ENCODE results near the gene FAM43A. TPM values are rescaled to one million over a fixed set of nuclear protein-coding genes. Genes with fewer than 3 reads are reported as not detected.

FAM43A gene
- total and polyA plus RNA-seq, 2 of the 8 experiments (the other 6 are each of a cell fraction or from before 2014, with no cell fraction given) = 2.3 to 2.6 TPM

- Histone ChIP-seq H3K18ac (ENCODE audit: extremely low read depth, low read length) (no peak overlapping the region), H3K56ac (replicated peaks; ENCODE audit: insufficient read length, low read depth, low read length) (no peak overlapping the region), H3K4me1 (replicated peaks in 1 of 4; ENCODE audit: control insufficient read depth in 3 of 4, insufficient read depth in 4 of 4, low read length in 3 of 4) (peaks cover 0 to 13% (median 10%) of the 10 kb centered on the region in 4 experiments; a peak in 6 of 7 replicates), H3K79me1 (ENCODE audit: low read depth, low read length) (no peaks in the 10 kb centered on the region), H2AFZ (ENCODE audit: low read length) (no peak overlapping the region), H3K9ac (replicated peaks in 1 of 4; ENCODE audit: extremely low read depth in 1 of 4, low read depth in 3 of 4, low read length in 3 of 4) (no peak overlapping the region), H3K27me3 (replicated peaks in 1 of 4; ENCODE audit: control insufficient read depth in 3 of 4, extremely low read depth in 1 of 4, insufficient read depth in 3 of 4, low read length in 3 of 4) (peaks cover 7 to 36% (median 29%) of the 10 kb centered on the region in 4 experiments), H2BK20ac (ENCODE audit: low read length) (no peak overlapping the region), H4K8ac (ENCODE audit: extremely low read depth, insufficient read depth, low read length) (no peak overlapping the region), H3K36me3 (ENCODE audit: control insufficient read depth in 2 of 4, insufficient read depth in 4 of 4, low read length in 3 of 4) (no peaks in the 10 kb centered on the region), H4K91ac (replicated peaks; ENCODE audit: insufficient read length, low read length) (no peak overlapping the region), H3K14ac (ENCODE audit: insufficient read length) (no peak overlapping the region), H3K79me2 (ENCODE audit: control insufficient read depth in 1 of 2, insufficient read depth in 2 of 2, low read length in 2 of 2) (no peaks in the 10 kb centered on the region), H2BK15ac (ENCODE audit: low read length) (no peak overlapping the region), H2BK120ac (replicated peaks; ENCODE audit: low read depth, low read length) (no peak overlapping the region), H4K5ac (ENCODE audit: insufficient read length, low read depth, low read length) (no peak overlapping the region), H3K4me2 (ENCODE audit: insufficient read depth in 1 of 2, low read depth in 2 of 2, low read length in 2 of 2) (peak overlapping the region; percentile 90 to 97; a peak in 3 of 4 replicates), H3K9me3 (ENCODE audit: insufficient read depth in 2 of 2, low read depth in 1 of 2, low read length in 1 of 2) (no peaks in the 10 kb centered on the region), H3K23me2 (ENCODE audit: low read depth, low read length) (peaks cover 22% of the 10 kb centered on the region; the same call in 1 of the 2 replicates), H2BK12ac (ENCODE audit: low read depth, low read length) (no peak overlapping the region), H3K4me3 (ENCODE audit: extremely low read depth in 1 of 4, insufficient read depth in 2 of 4, low read depth in 3 of 4, low read length in 4 of 4) (peak overlapping the region in 3 of 4 experiments; percentile 42 to 79 (median 68); a peak in 5 of 8 replicates), H3K4ac (replicated peaks; ENCODE audit: insufficient read length, low read depth, low read length) (no peak overlapping the region), H3K23ac (ENCODE audit: insufficient read length) (no peak overlapping the region), H3K27ac (ENCODE audit: low read depth, low read length) (no peak overlapping the region), H4K20me1 (replicated peaks in 1 of 2; ENCODE audit: control insufficient read depth in 1 of 2, insufficient read depth in 2 of 2, low read length in 2 of 2) (peaks cover 0 to 5% of the 10 kb centered on the region in 2 experiments), H2AK5ac (ENCODE audit: low read depth, low read length) (no peak overlapping the region), H2BK5ac (ENCODE audit: low read depth, low read length) (no peak overlapping the region)
- FAIRE-seq (no peak), DNase-seq (ENCODE audit: low read depth in 1 of 2, low spot score in 2 of 2) (no peak)
- CTCF ChIA-PET (ENCODE audit: partially characterized antibody) = interaction anchor here (1.2 to 9.3 kb wide), 5 partner anchors 15 to 586 kb away, joined by 3 to 110 read pairs (median 18); partner anchors contain the start of genes LSG1 and XXYLT1
- TF ChIP-seq SP1 (IDR thresholded peaks at IDR 0.05; ENCODE audit: low read depth, low read length) (no peak), EZH2 (IDR thresholded peaks at IDR 0.05; ENCODE audit: low read depth, low read length, severe bottlenecking) (no peak), CREB1 (IDR thresholded peaks at IDR 0.05) (no peak), TEAD4 (IDR thresholded peaks at IDR 0.05; ENCODE audit: low read depth, low read length) (no peak), PHF8 (conservative IDR thresholded peaks at IDR 0.05; ENCODE audit: low read depth, low read length) (no peak), HDAC2 (IDR thresholded peaks at IDR 0.05; ENCODE audit: borderline replicate concordance in 1 of 2, low read depth in 2 of 2, low read length in 2 of 2) (no peak), POU5F1 (IDR thresholded peaks at IDR 0.05; ENCODE audit: low read depth, low read length) (no peak), SAP30 (IDR thresholded peaks at IDR 0.05; ENCODE audit: insufficient read depth, insufficient replicate concordance, low read length) (no peak), CEBPB (IDR thresholded peaks at IDR 0.05; ENCODE audit: low read depth, low read length) (no peak), NRF1 (IDR thresholded peaks at IDR 0.05; ENCODE audit: low read depth, low read length) (no peak)
- POLR2A ChIA-PET (ENCODE audit: partially characterized antibody) = interaction anchor here (0.8 to 3.7 kb wide), 8 partner anchors 13 to 821 kb away, joined by 3 to 30 read pairs (median 6); partner anchors contain the start of gene LSG1
- WGBS, 2 experiments (ENCODE audit: extremely low coverage in 1 of 2, insufficient coverage in 1 of 2, insufficient read length in 1 of 2, insufficient replicate concordance in 2 of 2, low coverage in 1 of 2, low lambda C conversion rate in 2 of 2, missing lambda C conversion rate in 1 of 2) = 70% methylated on average over 13 of the region's 13 CpGs; no CpG with 5 or more reads in 1 of the 2 experiments
These were observed 492 bp upstream of the FAM43A start for GRCh38 chr3:194685065-194685717.
